Panc1 (cell line): Measurements from ENCODE around the gene DUT. TPM values are rescaled to one million over a fixed set of nuclear protein-coding genes. Genes with fewer than 3 reads are reported as not detected.

Source experiments
- ATAC-seq: fragments of 200-7000 bp; cut with Tn5 transposase; 2 replicates; pipeline ENCODE4 v1.9.1; 2020; ENCODE audit warnings: mild to moderate bottlenecking, moderate library complexity
- BruUV-seq: library from RNA; stranded (reverse); fragments of 400-500 nt; replicated peaks from 2 replicates; lab custom pipeline; 2021; lab: Mats Ljungman, UMichigan
- CTCF ChIA-PET: fragments of 300-600 bp; sonication (Branson Sonifier 250); formaldehyde crosslinking; loops from one replicate; lab custom pipeline; 2022; ENCODE audit warnings: antibody characterized with exemption; lab: Charles Lee
- POLR2A ChIA-PET: fragments of 300-600 bp; sonication (Branson Sonifier 250); formaldehyde crosslinking; loops from one replicate; lab custom pipeline; 2022; ENCODE audit warnings: antibody characterized with exemption; lab: Charles Lee
- DNase-seq: peaks from one replicate; pipeline ENCODE4 v3.0.0-alpha.2; 2010; ENCODE audit warnings: low read depth, low spot score
- H3K27ac ChIP-seq: 2 replicates; pipeline ENCODE4 v1.5.1; 2011; ENCODE audit warnings: mild to moderate bottlenecking, low read length, inconsistent platforms
- H3K27me3 ChIP-seq: fragments of 200-500 bp; sonication (Bioruptor generic); 2 replicates; pipeline ENCODE4 v1.6.0; 2014; ENCODE audit warnings: low read length, inconsistent platforms; ENCODE audit not compliant: control insufficient read depth, insufficient read depth
- H3K36me3 ChIP-seq: fragments of 200-500 bp; sonication (Bioruptor generic); 2 replicates; pipeline ENCODE4 v1.5.1; 2014; ENCODE audit warnings: inconsistent platforms, mild to moderate bottlenecking, low read length, moderate library complexity; ENCODE audit not compliant: control insufficient read depth, insufficient read depth
- H3K4me1 ChIP-seq: 2 replicates; pipeline ENCODE4 v1.5.1; 2011; ENCODE audit warnings: inconsistent platforms, mild to moderate bottlenecking, low read length, moderate library complexity; ENCODE audit not compliant: control insufficient read depth, insufficient read depth
- H3K4me3 ChIP-seq, 2 experiments: 2 replicates each; pipeline ENCODE4 v1.5.1; 2011 to 2012; ENCODE audit warnings: low read depth in 2 of 2, low read length in 2 of 2, mild to moderate bottlenecking in 2 of 2, inconsistent platforms in 1 of 2, moderate library complexity in 1 of 2
- H3K9me3 ChIP-seq: fragments of 200-500 bp; sonication (Bioruptor generic); 2 replicates; pipeline ENCODE4 v1.5.1; 2014; ENCODE audit warnings: low read depth, mild to moderate bottlenecking, inconsistent platforms, low read length, moderate library complexity; ENCODE audit not compliant: control insufficient read depth, insufficient read depth
- CTCF ChIP-seq: fragments of 450-650 bp; IDR thresholded peaks from 2 replicates; pipeline ENCODE4 v1.5.1; 2017; ENCODE audit warnings: mild to moderate bottlenecking
- POLR2AphosphoS5 ChIP-seq: IDR thresholded peaks from 2 replicates; pipeline ENCODE4 v1.6.1; 2012; ENCODE audit warnings: mild to moderate bottlenecking, low read depth, low read length, moderate library complexity
- REST ChIP-seq, 2 experiments: IDR thresholded peaks; 2 replicates each; pipeline ENCODE4 v1.6.1; 2011 to 2012; ENCODE audit warnings: low read depth in 2 of 2, control low read depth in 1 of 2, low read length in 1 of 2, mild to moderate bottlenecking in 1 of 2, moderate library complexity in 1 of 2; ENCODE audit not compliant: insufficient read depth in 1 of 2
- SIN3A ChIP-seq: IDR thresholded peaks from 2 replicates; pipeline ENCODE4 v1.6.1; 2012; ENCODE audit warnings: low read depth, mild to moderate bottlenecking, low read length, moderate library complexity, borderline replicate concordance; ENCODE audit not compliant: insufficient read depth
- TCF7L2 ChIP-seq: IDR thresholded peaks from 2 replicates; pipeline ENCODE4 v1.6.1; 2011; ENCODE audit warnings: mild to moderate bottlenecking, low read depth, low read length, inconsistent platforms
- in situ Hi-C: cut with HindIII; loops from 2 replicates; pipeline ENCODE4 v1.10.0; 2016; ENCODE audit warnings: low sequenced_read_pairs, low pct_unique_long_range_greater_than_20kb
- intact Hi-C: fragments of 100-400 bp; cut with micrococcal nuclease; formaldehyde crosslinking; loops from one replicate; pipeline ENCODE4 v1.10.0; 2022; ENCODE audit not compliant: unreplicated experiment
- total RNA-seq: library from RNA; stranded (reverse); gene quantifications from one replicate; pipeline ENCODE4 v1.2.1, GENCODE V29; 2021; ENCODE audit not compliant: unreplicated experiment

Gene DUT
- total RNA-seq, 1 experiment from 2014 or later: 220 TPM

GRCh38 chr15:48375767-48376166 lies 44.5 kb downstream of the DUT start:
- ATAC-seq: no peak
- POLR2A ChIA-PET: no interaction called here
- DNase-seq: no peak

GRCh38 chr15:48380198-48380597 lies 49.0 kb downstream of the DUT start:
- H3K4me1 ChIP-seq: no peaks in the 10 kb centered on the region
- H3K27ac ChIP-seq: no peak overlapping the region
- TF ChIP-seq SIN3A (no peak), POLR2AphosphoS5 (no peak), REST (IDR thresholded peaks at IDR 0.05; ENCODE audit: insufficient read depth in 1 of 2, low read depth in 2 of 2, low read length in 1 of 2) (no peak), TCF7L2 (no peak)
- intact Hi-C loops (no loop called here), in situ Hi-C loops (no loop called here)
- DNase-seq: no peak
- ATAC-seq: no peak
- no peaks in the 10 kb centered on the region for H3K9me3 ChIP-seq
- ChIA-PET POLR2A (no interaction called here), CTCF (no interaction called here)
- no peaks in the 10 kb centered on the region; the same call in 1 of the 2 replicates for H3K27me3 ChIP-seq
- no peak overlapping the region for H3K4me3 ChIP-seq
- BruUV-seq: no TSS peak
- H3K36me3 ChIP-seq: no peaks in the 10 kb centered on the region

More at GRCh38 chr15:48375767-48376166, 44.5 kb downstream of the DUT start:
- H3K4me3 ChIP-seq: no peak overlapping the region
- in situ Hi-C loops: no loop called here
- intact Hi-C loops: no loop called here
- CTCF ChIA-PET: no interaction called here
- H3K27ac ChIP-seq: no peak overlapping the region
- H3K4me1 ChIP-seq: no peaks in the 10 kb centered on the region
- H3K27me3 ChIP-seq: peaks cover 16% of the 10 kb centered on the region
- TF ChIP-seq CTCF (no peak), POLR2AphosphoS5 (no peak)
- no peaks in the 10 kb centered on the region for H3K36me3 ChIP-seq
- H3K9me3 ChIP-seq: no peaks in the 10 kb centered on the region
- BruUV-seq: no TSS peak

- ATAC-seq (no peak), DNase-seq (no peak)
- intact Hi-C loops: no loop called here
- Histone ChIP-seq H3K27me3 (no peaks in the 10 kb centered on the region; the same call in 1 of the 2 replicates), H3K27ac (no peak overlapping the region), H3K9me3 (no peaks in the 10 kb centered on the region), H3K36me3 (no peaks in the 10 kb centered on the region), H3K4me3 (no peak overlapping the region), H3K4me1 (no peaks in the 10 kb centered on the region)
- in situ Hi-C loops: no loop called here
- BruUV-seq: no TSS peak
- ChIA-PET CTCF (no interaction called here), POLR2A (no interaction called here)
- no peak for TF ChIP-seq POLR2AphosphoS5
- no peak for TF ChIP-seq REST (IDR thresholded peaks at IDR 0.05; ENCODE audit: insufficient read depth in 1 of 2, low read depth in 2 of 2, low read length in 1 of 2)
- TF ChIP-seq CTCF: no peak
- TF ChIP-seq TCF7L2: no peak
- TF ChIP-seq SIN3A: no peak
These were observed 50.6 kb downstream of the DUT start for GRCh38 chr15:48381861-48382260.
